Spleen (tissue), 11 donors: Measurements from ENCODE around the gene PHLPP2. TPM values are rescaled to one million over a fixed set of nuclear protein-coding genes. Genes with fewer than 3 reads are reported as not detected.

ENCODE experiments used
- DNase-seq: peaks from one replicate; pipeline ENCODE4 v3.0.0-alpha.2; 2020
- H3K27ac ChIP-seq, 8 donors: fragments of 200-600 bp; sonication (generic) in 7 of 8; 1 replicate in 4 of 8; 2 replicates in 4 of 8; pipeline versions ENCODE4 v1.5.0 to v1.8.0; 2016 to 2021; ENCODE audit warnings: inconsistent platforms in 4 of 8, mild to moderate bottlenecking in 4 of 8, moderate library complexity in 1 of 8
- H3K27me3 ChIP-seq, 7 donors: fragments of 200-600 bp; sonication (generic) in 6 of 7; replicated peaks in 1 of 7; 1 replicate in 4 of 7; 2 replicates in 3 of 7; pipeline versions ENCODE4 v1.5.0 to v1.8.0; 2016 to 2021; ENCODE audit warnings: inconsistent platforms in 3 of 7, mild to moderate bottlenecking in 1 of 7
- H3K36me3 ChIP-seq, 6 donors: fragments of 200-600 bp; sonication (generic) in 5 of 6; 1 replicate in 4 of 6; 2 replicates in 2 of 6; pipeline versions ENCODE4 v1.5.0 to v1.8.0; 2016 to 2021; ENCODE audit warnings: inconsistent platforms in 2 of 6
- H3K4me1 ChIP-seq, 6 donors: fragments of 200-600 bp; sonication (generic) in 5 of 6; 1 replicate in 3 of 6; 2 replicates in 3 of 6; pipeline versions ENCODE4 v1.5.0 to v1.8.0; 2016 to 2021; ENCODE audit warnings: inconsistent platforms in 3 of 6
- H3K4me3 ChIP-seq, 8 donors: fragments of 200-600 bp; sonication (generic) in 7 of 8; 1 replicate in 4 of 8; 2 replicates in 4 of 8; pipeline versions ENCODE4 v1.5.0 to v1.8.0; 2016 to 2021; ENCODE audit warnings: inconsistent platforms in 4 of 8, mild to moderate bottlenecking in 4 of 8, moderate library complexity in 2 of 8
- H3K9me3 ChIP-seq, 8 donors: fragments of 200-600 bp; sonication (generic) in 7 of 8; 1 replicate in 4 of 8; 2 replicates in 4 of 8; pipeline versions ENCODE4 v1.5.0 to v1.8.0; 2016 to 2021; ENCODE audit warnings: inconsistent platforms in 4 of 8
- POLR2A ChIP-seq, 3 donors: fragments of 450-650 bp; IDR thresholded peaks; one replicate each; pipeline ENCODE4 v1.5.1; 2017; ENCODE audit warnings: antibody characterized with exemption in 3 of 3, mild to moderate bottlenecking in 1 of 3
- POLR2AphosphoS5 ChIP-seq, 3 donors: sonication (generic); formaldehyde crosslinking; IDR thresholded peaks; one replicate each; pipeline ENCODE4 v1.5.1; 2017; ENCODE audit warnings: antibody characterized with exemption in 3 of 3
- WGBS, 5 donors: extraction: QIAGEN DNeasy Blood & Tissue Kit in 3 of 5; methylation state at CpG; one replicate each; pipeline versions ENCODE4 v1.1.5 to v1.1.7; 2013 to 2018; 5-methylcytosine and 5-hydroxymethylcytosine counted together
- intact Hi-C: fragments of 100-400 bp; cut with DNase I; formaldehyde crosslinking; loops from one replicate; pipeline ENCODE4 v1.15.0; 2023; ENCODE audit warnings: low total_unique reads
- polyA plus RNA-seq, 3 donors: library from polyadenylated mRNA; stranded (reverse); fragments of 200-250 nt; gene quantifications; one replicate each; pipeline ENCODE4 v1.2.1, GENCODE V29; 2013
- total RNA-seq, 7 donors: library from RNA; depleted of rRNA in 3 of 7; stranded (reverse); fragments of >200 nt in 3 of 7; fragmentation: NEBNext Ultra II Directional in 4 of 7; extraction: Animal tissue kit (Norgen Biotek cat#: 25700) in 4 of 7; gene quantifications; one replicate each; pipeline versions ENCODE4 v1.1.0 to v1.2.1, GENCODE V29; 2016 to 2021
- TF ChIP-seq, protein P1 (sequence below), 11 experiments: fragments of 200-600 bp in 7 of 11; fragments of 450-650 bp in 4 of 11; sonication (generic) in 4 of 11; IDR thresholded peaks in 8 of 11; conservative IDR thresholded peaks in 3 of 11; 1 replicate in 7 of 11; 2 replicates in 4 of 11; pipeline versions ENCODE4 v1.4.0 to v1.8.0; 2016 to 2021; ENCODE audit warnings: antibody characterized with exemption in 11 of 11, inconsistent platforms in 4 of 11, mild to moderate bottlenecking in 1 of 11
- donor health status: healthy with polysubstance abuse.
- donor health status: DM: no; HTN: no; CAD: no; lungs with moderate emphysema.
- donor health status: DM: no; HTN: no; CAD: no.
- donor health status: Bipolar disorder and iron deficiency.
- donor health status: healthy.
- donor health status: DM: no; HTN: no; CAD: no.
- donor health status: DM: yes; HTN: yes; CAD: no.

PHLPP2 gene
- total and polyA plus RNA-seq, 10 donors, result 1.0 to 10.9 (median 8.0) TPM

DNA sequence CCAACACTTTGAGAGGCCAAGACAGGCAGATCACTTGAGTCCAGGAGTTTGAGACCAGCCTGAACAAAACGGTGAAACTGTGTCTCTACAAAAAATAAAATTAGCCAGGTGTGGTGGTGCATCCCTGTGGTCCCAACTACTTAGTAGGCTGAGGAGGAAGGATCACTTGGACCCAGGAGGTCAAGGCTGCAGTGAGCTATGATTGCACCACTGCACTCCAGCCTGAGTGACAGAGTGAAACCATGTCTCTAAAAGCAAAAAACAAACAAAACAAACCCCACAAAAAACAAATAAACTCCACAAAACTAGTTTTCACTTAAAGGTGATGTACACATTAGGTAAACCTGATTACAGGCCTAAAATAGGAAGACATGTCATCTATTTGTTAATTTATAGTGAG, 58.2 kb downstream of the PHLPP2 start:
- H3K36me3 ChIP-seq, result peaks cover 0 to 100% (median 55%) of the 10 kb centered on the region in 6 donors
- H3K4me3 ChIP-seq, result no peak overlapping the region
- H3K9me3 ChIP-seq, result no peaks in the 10 kb centered on the region
- no peaks in the 10 kb centered on the region for H3K27me3 ChIP-seq
- no peak overlapping the region for H3K27ac ChIP-seq
- DNase-seq, result no peak
- TF ChIP-seq POLR2A (IDR thresholded peaks at IDR 0.05) (no peak), POLR2AphosphoS5 (IDR thresholded peaks at IDR 0.05) (no peak)
- TF ChIP-seq, protein P1, sequence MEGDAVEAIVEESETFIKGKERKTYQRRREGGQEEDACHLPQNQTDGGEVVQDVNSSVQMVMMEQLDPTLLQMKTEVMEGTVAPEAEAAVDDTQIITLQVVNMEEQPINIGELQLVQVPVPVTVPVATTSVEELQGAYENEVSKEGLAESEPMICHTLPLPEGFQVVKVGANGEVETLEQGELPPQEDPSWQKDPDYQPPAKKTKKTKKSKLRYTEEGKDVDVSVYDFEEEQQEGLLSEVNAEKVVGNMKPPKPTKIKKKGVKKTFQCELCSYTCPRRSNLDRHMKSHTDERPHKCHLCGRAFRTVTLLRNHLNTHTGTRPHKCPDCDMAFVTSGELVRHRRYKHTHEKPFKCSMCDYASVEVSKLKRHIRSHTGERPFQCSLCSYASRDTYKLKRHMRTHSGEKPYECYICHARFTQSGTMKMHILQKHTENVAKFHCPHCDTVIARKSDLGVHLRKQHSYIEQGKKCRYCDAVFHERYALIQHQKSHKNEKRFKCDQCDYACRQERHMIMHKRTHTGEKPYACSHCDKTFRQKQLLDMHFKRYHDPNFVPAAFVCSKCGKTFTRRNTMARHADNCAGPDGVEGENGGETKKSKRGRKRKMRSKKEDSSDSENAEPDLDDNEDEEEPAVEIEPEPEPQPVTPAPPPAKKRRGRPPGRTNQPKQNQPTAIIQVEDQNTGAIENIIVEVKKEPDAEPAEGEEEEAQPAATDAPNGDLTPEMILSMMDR (IDR thresholded peaks at IDR 0.05 in 8 of 11, conservative IDR thresholded peaks at IDR 0.05 in 3 of 11), result no peak
- H3K4me1 ChIP-seq, result no peaks in the 10 kb centered on the region
- intact Hi-C loops, result no loop called here
- WGBS, 5 donors, result 79 to 94% (median 90%) methylated on average over 1 of the region's 1 CpG

DNA sequence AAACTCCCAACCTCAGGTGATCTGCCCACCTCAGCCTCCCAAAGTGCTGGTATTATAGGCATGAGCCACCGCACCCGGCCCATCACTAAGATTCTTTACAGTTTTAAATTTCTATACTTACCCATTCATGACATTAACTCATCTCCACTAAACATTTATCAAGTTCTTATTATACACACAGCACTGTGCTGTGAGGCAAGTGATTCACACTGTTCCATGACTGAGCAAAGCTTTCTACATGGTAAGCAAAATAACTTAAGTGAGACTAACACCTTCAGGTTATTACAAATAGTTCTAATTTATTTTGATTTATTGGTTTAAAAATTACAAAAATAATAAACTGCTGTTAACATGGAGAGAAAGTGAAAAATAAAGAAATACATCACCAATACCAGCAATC, 65.0 kb downstream of the PHLPP2 start:
- Histone ChIP-seq H3K4me3 (no peak overlapping the region), H3K4me1 (no peaks in the 10 kb centered on the region), H3K27me3 (no peaks in the 10 kb centered on the region), H3K9me3 (no peaks in the 10 kb centered on the region), H3K27ac (no peak overlapping the region), H3K36me3 (peaks cover 0 to 86% (median 38%) of the 10 kb centered on the region in 6 donors)
- WGBS, 5 donors, result 88 to 97% (median 97%) methylated on average over 2 of the region's 2 CpGs
- no peak for DNase-seq
- TF ChIP-seq POLR2A (IDR thresholded peaks at IDR 0.05) (no peak), POLR2AphosphoS5 (IDR thresholded peaks at IDR 0.05) (no peak)
- TF ChIP-seq, protein P1 (IDR thresholded peaks at IDR 0.05 in 8 of 11, conservative IDR thresholded peaks at IDR 0.05 in 3 of 11), result no peak
- intact Hi-C loops, result no loop called here

DNA sequence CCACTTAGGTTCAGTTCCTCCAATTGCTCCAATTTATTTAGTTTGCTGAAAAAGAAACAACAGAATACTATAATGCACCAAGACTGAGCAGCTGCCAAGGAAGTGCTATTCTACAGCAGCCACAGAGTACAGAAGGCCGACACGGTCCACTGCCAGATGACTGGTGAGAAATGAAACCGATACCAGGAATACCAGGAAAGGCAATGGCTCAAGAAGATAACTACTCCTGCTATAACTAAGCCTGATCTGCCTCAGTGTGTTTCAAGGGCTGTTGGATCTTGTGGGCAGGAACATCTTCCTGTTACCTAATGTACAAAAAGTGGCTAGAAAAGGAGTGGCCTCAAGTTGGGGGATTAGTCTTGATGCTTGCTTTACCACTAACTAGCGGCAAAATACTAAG, 65.7 kb downstream of the PHLPP2 start:
- H3K4me3 ChIP-seq, result no peak overlapping the region
- intact Hi-C loops, result no loop called here
- WGBS, 5 donors, result 82 to 96% (median 89%) methylated on average over 4 of the region's 4 CpGs
- H3K4me1 ChIP-seq, result no peaks in the 10 kb centered on the region
- H3K9me3 ChIP-seq, result no peaks in the 10 kb centered on the region
- no peak for DNase-seq
- no peaks in the 10 kb centered on the region for H3K27me3 ChIP-seq
- peaks cover 0 to 84% (median 37%) of the 10 kb centered on the region in 6 donors for H3K36me3 ChIP-seq
- H3K27ac ChIP-seq, result no peak overlapping the region
- TF ChIP-seq POLR2AphosphoS5 (IDR thresholded peaks at IDR 0.05), result no peak
- TF ChIP-seq, protein P1 (IDR thresholded peaks at IDR 0.05 in 8 of 11, conservative IDR thresholded peaks at IDR 0.05 in 3 of 11), result no peak
- no peak for TF ChIP-seq POLR2A (IDR thresholded peaks at IDR 0.05)

DNA sequence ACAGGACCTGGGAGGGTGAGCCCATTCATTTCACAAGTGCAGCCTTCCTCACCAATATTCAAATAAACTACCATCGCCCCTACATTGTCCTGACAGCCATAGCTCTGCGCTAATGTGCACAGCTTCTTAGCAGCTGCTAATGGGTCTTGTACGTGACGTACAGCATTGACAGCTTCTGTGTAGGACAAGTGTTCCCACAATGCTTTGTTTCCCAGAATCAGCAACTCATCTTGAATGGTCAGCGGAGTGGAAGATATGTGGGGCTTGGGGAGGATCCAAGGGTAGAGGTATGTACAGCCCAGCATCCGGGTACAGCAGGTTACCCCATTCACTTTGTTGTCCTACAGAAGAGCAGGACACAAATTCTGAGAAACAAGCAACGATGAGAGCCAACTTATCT, 74.8 kb downstream of the PHLPP2 start:
- H3K27ac ChIP-seq, result no peak overlapping the region
- peaks cover 0 to 88% (median 37%) of the 10 kb centered on the region in 6 donors for H3K36me3 ChIP-seq
- H3K9me3 ChIP-seq, result no peaks in the 10 kb centered on the region
- H3K4me1 ChIP-seq, result no peaks in the 10 kb centered on the region
- H3K27me3 ChIP-seq, result no peaks in the 10 kb centered on the region
- no peak overlapping the region for H3K4me3 ChIP-seq
- no peak for DNase-seq
- 93 to 98% (median 96%) methylated on average over 7 of the region's 7 CpGs for WGBS, 5 donors
- intact Hi-C loops, result no loop called here
- TF ChIP-seq POLR2A (IDR thresholded peaks at IDR 0.05) (no peak), POLR2AphosphoS5 (IDR thresholded peaks at IDR 0.05) (no peak)
- TF ChIP-seq, protein P1 (IDR thresholded peaks at IDR 0.05 in 8 of 11, conservative IDR thresholded peaks at IDR 0.05 in 3 of 11), result no peak
